KG1 (cell line): ENCODE data around the gene PDCD7.
A peak's percentile ranks its signal among the peaks of the same experiment; 100 is the strongest.
"Not testable (repeated sequence)": the region's sequence is repeated elsewhere in the genome, so short reads cannot be mapped to it uniquely, and the experiment has no call there.

ENCODE experiments used
- DNase-seq: peaks from one replicate; lab custom pipeline; 2025; lab: John Stamatoyannopoulos, UW

The PDCD7 gene, protein sequence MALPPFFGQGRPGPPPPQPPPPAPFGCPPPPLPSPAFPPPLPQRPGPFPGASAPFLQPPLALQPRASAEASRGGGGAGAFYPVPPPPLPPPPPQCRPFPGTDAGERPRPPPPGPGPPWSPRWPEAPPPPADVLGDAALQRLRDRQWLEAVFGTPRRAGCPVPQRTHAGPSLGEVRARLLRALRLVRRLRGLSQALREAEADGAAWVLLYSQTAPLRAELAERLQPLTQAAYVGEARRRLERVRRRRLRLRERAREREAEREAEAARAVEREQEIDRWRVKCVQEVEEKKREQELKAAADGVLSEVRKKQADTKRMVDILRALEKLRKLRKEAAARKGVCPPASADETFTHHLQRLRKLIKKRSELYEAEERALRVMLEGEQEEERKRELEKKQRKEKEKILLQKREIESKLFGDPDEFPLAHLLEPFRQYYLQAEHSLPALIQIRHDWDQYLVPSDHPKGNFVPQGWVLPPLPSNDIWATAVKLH

DNA sequence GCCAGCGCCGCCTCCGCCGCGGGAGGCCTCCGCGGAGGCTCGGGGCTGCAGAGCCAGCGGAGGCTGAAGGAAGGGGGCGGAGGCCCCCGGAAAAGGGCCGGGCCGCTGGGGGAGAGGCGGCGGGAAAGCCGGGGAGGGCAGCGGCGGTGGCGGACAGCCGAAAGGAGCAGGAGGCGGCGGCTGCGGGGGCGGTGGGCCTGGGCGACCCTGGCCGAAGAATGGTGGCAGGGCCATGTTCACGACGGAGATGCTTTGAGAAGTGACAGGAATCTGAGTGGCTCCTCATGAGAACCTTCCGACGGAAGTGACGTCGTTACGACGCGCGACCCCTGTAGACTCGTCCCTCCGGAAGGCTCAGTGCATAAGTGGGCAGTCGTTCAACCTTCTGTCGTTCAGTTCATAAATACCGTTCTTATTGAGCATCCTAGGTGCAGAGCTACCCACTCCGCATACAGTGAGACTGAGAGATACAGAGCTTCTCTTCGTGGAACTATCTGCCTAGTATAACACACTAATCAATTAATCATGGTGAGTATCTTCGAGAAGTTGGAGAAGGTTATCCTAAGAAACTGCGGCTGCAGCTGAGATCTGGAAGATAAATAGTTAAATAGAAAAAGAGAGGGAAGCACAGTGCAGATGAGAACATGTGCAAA is at the start of gene PDCD7:
Gene PDCD7 (minus strand): TSS at position 261 of the 653 bp plus-strand sequence. CDS start 27 bp downstream, at position 234.
- DNase-seq: peak; percentile 93

DNA sequence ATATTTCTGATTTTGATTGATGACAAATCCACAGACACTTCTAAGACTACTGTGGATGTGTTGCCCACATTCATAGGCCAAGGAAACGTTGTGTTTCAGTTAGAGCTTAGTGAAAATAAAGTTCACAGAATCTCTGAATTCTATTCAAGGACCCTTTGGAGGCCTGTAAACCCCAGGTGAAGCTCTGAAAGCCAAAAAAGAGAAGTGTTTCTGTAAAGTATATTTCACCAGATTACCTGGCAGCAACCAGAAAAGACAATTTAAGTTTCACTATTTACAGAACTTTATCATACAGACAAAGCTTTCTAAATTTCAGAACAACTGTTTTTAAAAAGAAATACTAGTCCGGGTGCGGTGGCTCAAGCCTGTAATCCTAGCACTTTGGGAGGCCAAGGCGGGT is 48.9 kb upstream of the PDCD7 start:
- no peak for DNase-seq

DNA sequence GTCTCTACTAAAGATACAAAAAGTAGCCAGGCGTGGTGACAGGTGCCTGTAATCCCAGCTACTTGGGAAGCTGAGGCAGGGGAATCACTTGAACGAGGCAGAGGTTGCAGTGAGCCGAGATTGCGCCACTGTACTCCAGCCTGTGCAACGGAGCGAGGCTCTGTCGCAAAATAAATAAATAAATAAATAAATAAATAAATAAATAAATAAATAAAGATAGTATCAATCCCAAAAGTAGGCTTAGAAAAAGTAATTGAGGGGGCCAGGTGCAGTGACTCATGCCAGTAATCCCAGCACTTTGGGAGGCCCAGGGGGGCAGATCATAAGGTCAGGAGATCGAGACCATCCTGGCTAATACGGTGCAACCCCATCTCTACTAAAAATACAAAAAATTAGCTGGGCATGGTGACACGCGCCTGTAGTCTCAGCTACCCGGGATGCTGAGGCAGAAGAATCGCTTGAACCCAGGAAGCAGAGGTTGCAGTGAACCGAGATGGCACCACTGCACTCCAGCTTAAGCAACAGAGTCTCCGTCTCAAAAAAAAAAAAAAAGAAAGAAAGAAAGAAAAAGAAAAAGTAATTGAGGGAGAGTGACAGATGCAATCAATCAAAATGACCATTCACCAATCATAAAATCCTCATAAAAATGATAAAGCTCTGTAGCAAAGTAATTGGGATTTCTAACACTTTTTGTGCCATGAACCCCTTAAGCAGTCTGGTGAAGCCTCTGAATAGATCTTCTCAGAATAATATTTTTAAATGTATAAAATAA is 48.2 kb upstream of the PDCD7 start:
- not testable (repeated sequence) for DNase-seq

DNA sequence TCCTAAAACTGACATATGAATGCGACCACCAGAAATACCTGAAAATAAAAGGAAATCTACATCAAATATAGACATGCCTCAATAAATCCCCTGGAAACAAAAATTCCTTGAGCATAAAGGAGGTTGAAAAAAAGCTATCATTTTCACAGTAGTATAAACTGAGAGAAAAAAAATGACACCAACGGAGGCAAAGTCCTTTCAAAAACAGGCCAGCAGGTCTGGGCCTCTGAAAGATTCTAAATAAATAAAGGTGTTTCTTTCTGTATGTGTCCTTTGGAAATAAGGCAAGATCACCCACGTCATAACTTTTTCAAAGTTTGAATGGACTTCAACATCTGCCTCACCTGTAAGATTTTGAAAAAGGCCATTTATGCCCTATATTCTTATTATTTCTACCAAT is 46.6 kb upstream of the PDCD7 start:
- no peak for DNase-seq

DNA sequence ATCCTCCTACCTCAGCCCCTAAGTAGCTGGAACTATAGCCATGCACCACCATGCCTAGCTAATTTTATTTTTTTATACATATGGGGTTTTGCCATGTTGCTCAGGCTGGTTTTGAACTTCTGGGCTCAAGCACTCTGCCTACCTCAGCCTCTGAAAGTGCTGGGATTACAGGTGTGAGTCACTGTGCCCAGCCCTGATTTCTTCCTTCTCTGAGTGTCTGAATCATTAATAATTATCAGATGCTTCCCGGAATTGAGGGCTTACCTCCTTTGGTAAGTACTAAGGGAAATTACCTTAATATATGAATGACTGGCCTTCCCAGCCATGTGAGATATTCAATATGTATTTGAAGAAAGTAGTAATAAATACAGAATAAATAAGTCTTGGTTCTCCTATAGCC is 44.3 kb upstream of the PDCD7 start:
- no peak for DNase-seq

DNA sequence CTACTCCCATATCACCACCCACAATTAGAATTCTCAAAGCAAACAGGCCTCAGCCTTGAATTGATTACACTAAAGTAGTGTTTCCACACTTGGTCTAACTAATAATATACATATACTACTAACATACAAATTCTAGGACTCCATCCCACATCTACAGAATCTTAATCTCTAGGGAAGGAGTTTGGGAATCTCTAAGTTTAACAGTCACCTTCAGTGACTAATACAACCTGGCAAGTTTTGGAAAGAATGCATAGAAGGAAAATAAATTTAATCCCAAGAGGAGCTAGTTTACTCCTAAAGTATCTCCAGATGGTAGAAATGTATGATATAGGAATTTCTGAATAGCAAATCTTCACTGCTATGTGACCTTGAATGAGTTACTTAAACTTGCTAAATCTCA is 42.4 kb upstream of the PDCD7 start:
- no peak for DNase-seq

DNA sequence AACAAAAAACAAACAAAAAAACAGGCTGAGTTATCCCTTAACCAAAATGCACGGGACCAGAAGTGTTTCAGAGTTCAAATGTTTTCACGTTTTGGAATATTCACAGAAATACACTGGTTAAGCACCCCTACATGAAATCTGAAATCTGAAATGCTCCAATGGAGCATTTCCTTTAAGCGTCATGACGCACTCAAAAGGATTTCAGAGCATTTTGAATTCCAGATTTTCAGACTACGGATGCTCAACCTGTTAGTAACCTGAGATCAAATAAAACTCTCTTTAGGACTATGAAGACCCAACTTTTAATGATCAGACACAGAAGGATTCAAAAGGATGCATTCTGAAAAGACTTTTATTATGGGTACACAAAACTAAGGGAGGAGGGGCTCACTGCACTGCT is 41.9 kb upstream of the PDCD7 start:
- DNase-seq: no peak

DNA sequence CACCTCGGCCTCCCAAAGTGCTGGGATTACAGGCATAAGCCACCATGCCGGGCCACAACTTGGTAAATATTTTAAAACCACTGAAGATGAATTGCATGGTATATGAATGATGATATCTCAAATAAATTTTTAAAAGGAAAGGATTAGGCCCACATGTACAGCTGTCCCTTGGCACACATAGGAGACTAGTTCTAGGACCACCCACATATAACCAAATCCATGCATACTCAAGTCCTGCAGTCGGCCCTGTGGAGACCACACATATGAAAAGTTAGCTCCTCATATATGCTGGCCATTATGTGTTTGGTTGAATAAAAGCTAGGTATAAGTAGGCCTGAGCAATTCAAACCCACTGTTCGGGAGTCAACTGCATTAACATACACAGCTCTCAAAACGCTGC is 40.9 kb upstream of the PDCD7 start:
- no peak for DNase-seq

DNA sequence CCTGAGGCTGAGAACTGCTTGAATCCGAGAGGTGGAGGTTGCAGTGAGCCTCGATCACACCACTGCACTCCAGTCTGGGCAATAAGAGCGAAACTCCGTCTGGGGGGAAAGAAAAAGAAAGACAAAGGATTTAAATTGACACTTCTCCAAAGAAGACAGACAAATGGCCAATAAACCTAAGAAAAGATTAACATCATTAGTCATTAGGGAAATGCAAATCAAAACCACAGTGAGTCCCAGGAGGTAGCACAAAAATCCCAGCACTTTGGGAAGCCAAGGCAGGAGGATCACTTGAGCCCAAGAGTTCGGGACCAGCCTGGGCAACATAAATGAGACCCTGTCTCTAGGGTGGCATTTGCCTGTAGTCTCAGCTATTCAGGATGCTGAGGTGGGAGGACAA is 38.9 kb upstream of the PDCD7 start:
- DNase-seq: no peak

DNA sequence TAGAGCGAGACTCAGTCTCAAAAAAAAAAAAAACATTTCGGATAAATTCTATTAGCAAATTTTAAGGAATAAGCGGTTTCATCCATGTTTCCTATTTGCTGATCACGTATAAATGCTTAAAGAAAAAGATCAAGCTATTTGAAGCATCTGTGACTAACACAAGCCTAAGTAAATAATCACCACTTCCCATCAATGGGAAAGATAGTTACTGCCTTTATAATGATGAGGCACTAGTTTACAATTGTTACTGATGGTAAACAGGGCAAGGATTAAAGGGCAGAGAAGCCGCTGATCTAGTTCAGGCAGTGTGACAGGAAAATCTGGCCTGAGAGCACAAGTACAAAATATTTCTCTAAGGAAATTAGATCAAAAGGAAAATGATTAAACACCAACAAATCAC is 37.8 kb upstream of the PDCD7 start:
- no peak for DNase-seq

DNA sequence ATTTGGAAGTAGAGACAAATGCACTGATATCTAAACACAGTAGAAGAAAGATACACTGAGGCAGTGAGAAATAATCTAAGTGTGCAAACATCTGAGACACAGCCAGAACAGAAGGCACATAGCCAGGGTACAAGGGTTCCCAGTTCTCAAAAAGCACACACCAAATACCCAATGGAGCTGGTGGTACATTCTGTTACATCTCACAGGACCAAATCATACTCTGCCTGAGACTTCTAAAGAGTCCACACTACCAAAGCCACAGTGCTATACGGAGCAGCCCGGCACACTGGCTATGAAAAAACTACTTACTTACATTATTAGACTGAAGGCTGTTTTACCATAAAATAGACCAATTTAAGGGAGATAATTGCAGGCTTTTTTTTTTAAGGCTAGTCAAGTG is 32.3 kb upstream of the PDCD7 start:
- no peak for DNase-seq

DNA sequence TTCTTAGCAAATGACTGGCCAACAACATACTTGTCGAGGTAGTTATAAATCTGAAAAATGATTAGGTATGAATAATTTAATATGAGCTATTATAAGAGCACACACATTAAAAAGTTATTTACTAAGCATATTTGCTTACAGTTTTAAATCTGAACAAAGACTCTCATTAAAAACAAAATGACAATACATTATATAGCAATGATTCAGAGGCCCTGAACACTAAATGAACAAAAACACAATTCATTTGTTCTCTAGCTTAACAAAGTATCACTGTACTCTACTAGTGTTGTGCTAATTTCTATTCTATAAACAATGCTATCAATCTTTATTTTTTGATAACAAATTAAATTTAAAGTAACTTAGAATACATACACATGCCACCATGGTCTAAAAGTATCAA is 30.5 kb upstream of the PDCD7 start:
- DNase-seq: no peak

DNA sequence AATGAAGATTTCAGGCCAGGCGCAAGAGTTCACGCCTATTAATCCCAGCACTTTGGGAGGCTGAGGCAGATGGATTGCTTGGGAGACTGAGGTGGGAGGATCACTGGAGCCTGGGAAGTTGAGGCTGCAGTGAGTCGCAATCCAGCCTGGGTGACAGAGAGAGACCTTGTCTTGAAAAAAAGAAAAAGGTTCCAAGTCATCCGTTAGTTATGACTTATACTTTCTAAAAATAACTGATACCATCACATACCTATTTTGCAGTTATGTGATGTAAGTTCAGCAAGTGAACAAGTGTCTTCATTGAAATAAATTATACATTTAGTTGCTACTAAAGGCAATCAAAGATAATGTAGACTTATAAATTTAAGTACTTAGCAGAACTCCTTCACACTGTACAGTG is 29.4 kb upstream of the PDCD7 start:
- DNase-seq: no peak

DNA sequence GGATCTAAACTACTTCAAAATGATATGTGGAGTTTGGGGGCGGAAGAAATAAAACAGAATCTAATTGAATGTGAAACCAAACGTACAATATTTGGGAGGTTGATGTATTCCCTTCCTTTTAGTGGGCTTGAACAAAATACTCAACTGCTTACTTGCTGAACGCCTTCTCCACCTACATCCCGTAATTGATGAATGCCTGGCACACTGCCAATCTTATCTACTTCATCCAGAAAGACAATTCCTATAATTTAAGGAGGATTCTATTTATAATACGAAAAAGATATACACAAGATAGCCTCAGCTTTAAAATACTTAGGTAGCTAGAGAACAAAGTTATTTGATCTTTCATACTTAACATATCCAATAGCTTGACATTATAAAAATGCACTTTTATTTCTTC is 23.1 kb upstream of the PDCD7 start:
- no peak for DNase-seq

DNA sequence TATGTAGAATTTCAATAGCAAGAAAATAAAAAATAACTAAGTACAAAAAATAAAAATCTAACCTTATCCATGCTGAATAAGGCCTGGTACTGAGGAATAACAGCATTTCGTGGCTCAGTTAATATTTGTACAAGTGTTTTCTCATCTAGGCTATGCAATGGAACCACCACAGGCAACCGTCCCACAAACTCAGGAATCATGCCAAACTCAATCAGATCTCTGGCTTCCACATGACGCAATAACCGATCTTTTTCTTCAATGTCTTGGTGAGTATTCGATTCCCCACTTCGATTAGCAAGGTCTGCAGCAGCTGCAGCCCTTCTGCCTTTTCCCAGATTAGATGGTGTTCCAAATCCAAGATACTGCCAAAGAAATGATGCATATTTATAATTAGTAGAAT is 21.1 kb upstream of the PDCD7 start:
- no peak for DNase-seq

DNA sequence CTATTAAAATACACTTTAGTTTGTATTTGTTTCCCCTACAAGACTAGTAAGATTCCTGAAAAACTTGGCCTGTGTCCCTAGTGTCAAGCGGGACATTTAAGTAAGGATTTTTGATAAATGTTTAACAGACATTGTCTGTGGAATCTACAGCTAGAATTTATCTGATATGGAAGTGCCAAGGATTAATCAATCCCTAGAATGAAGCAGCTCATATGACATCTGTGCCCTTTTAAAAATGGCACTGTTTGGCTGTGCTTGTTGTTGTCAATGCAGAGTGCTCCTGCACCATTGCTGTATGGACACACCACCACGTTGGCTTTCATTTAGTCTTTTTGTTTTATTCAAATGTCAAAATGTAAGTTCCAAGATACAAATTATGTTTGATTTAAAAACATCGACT is 14.3 kb upstream of the PDCD7 start:
- no peak for DNase-seq

DNA sequence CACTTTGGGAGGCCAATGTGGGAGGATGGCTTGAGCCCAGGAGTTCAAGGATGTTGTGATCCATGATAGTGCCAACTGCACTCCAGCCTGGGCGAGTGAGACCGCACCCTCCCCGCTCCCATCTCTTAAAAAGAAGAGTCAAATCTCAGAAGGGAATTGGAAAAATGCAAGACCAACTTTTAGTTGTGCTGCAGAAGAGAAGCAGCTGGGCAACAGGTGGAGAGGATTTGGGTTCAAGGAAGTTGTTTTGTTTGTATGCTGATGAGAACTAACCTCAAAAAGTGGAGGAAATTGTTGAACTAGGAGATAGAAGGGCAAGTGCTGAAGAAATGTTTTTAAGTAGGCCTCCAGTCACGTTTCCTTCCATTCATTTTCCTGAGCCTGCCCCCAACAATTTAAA is 12.8 kb upstream of the PDCD7 start:
- DNase-seq: no peak

DNA sequence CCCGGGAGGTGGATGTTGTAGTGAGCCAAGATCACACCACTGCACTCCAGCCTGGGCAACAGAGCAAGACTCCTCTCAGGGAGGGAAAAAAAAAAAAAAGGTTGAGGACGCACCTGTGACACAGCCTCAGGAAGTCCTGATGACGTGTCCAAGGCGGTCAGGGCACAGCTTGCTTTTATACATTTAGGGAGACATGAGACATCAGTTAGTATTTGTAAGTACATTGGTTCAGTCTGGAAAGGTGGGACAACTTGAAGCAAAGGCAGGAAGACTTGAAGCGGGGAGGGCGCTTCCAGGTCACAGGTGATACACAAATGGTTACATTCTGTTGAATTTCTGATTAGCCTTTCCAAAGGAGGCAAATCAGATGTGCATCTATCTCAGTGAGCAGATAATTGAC is 5.0 kb upstream of the PDCD7 start:
- DNase-seq: not testable (repeated sequence)

DNA sequence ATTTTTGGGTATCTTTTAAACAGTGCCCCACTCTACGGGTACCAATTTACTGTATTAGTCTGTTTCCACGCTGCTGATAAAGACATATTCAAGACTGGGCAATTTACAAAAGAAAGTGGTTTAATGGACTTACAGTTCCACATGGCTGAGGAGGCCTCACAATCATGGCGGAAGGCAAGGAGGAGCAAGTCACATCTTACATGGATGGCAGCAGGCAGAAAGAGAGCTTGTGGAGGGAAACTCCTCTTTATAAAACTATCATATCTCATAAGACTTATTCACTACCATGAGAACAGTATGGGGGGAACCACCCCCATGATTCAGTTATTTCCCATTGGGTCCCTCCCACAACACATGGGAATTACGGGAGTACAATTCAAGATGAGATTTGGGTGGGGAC is 4.3 kb upstream of the PDCD7 start:
- not testable (repeated sequence) for DNase-seq

DNA sequence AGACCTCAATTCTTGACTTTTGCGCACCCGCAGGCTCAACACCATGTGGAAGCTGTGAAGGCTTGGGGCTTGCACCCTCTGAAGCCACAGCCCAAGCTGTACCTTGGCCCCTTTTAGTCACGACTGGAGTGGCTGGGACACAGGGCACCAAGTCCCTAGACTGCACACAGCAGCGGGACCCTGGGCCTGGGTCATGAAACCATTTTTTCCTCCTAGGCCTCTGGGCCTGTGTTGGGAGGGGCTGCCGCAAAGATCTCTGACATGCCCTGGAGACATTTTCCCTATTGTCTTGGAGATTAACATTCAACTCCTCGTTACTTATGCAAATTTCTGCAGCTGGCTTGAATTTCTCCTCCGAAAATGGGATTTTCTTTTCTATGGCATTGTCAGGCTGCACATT is 3.5 kb upstream of the PDCD7 start:
- not testable (repeated sequence) for DNase-seq

DNA sequence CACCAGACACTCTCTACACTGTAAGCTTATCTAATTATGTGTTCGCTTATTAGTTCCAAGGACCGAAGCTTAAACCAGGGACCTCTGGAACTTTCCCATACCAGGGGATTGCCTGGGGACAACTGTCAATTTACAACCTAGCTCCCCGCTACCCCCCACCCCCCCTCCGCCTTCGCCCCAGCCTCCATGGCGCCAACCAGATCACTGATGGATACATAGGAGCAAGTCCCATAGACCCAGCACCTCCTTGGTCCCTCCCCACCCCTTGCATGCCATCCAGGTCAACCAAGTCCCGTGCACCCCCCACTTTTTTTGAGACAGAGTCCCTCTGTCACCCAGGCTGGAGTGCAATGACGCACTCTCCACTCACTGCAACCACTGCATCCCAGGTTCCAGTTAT is 930 bp upstream of the PDCD7 start:
- DNase-seq: no peak

DNA sequence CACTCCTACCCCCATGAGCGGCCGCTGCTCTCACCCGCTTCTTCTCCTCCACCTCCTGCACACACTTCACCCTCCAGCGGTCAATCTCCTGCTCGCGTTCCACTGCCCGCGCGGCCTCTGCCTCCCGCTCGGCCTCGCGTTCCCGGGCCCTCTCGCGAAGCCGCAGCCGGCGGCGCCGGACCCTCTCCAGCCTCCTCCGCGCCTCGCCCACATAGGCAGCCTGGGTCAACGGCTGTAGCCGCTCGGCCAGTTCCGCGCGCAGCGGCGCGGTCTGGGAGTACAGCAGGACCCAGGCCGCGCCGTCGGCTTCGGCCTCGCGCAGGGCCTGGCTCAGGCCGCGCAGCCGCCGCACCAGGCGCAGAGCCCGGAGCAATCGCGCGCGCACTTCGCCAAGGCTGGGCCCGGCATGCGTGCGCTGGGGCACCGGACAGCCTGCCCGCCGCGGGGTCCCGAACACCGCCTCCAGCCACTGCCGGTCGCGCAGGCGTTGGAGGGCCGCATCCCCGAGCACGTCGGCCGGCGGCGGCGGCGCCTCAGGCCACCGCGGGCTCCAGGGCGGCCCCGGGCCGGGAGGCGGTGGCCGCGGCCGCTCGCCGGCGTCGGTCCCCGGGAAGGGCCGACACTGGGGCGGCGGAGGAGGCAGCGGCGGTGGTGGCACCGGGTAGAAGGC is 595 bp downstream of the PDCD7 start:
- no peak for DNase-seq
